Heart left ventricle (tissue), 13 donors: Measurements from ENCODE around the gene DYNC1I1.

Source experiments
- POLR2A ChIP-seq, 2 donors: fragments of 450-650 bp; IDR thresholded peaks; one replicate each; pipeline ENCODE4 v1.6.1; 2017; ENCODE audit warnings: antibody characterized with exemption in 2 of 2, mild to moderate bottlenecking in 2 of 2, moderate library complexity in 2 of 2
- TF ChIP-seq, protein P1 (sequence below), 12 donors: fragments of 200-600 bp; sonication (generic) in 4 of 12; IDR thresholded peaks; one replicate each; pipeline versions ENCODE4 v1.5.0 to v1.8.0; 2018 to 2022; ENCODE audit warnings: antibody characterized with exemption in 12 of 12, mild to moderate bottlenecking in 5 of 12
- donor health status: ischemic (EF 13 %, LVEDD 7.1; RV severe dilation, severe dysfunction).
- donor health status: DM: no; HTN: yes; CAD: no.
- donor health status: DM: no; HTN: no; CAD: no.
- donor health status: ischemic (EF 25% LVEDD 6.9; RV normal size, moderate dysfunction).
- donor health status: ischemic (EF 25% LVEDD 5.7; RV mildly dilated, moderate dysfunction).
- donor health status: ischemic (EF 35%, LVEDD 5.7; RV mildly dilated, moderate dysfunction).
- donor health status: nonischemic (EF 11% LVEDD 7.7; RV severe dilation, severe dysfunction).
- donor health status: DM: yes; HTN: yes; CAD: no.
- donor health status: PGD.
- donor health status: ischemic (EF 29% LVEDD 5.4; RV normal size, mild dysfunction).
- donor health status: nonischemic (EF 23%, LVEDD 6.1; RV moderate dilation, normal function).

DNA sequence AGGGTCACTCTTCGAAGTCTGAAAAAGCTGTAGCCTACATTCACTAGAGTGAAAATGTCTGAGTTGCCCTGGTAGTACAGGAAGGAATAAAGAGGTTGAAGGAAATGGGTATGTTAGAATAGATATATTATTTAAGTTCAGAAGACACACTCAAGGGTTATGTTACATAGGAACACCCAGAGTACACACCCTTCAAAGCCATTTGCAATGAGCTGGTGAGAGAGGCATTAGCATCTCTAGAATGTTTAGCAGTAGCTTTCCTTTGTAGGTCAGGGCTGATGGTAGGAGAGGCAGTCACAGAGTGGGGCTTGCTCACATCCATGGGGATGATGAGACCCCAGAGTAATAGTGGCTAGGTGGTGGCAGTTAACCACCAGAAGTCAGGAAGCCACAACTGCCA lies 328.4 kb downstream of the DYNC1I1 start:
- TF ChIP-seq, protein P1, sequence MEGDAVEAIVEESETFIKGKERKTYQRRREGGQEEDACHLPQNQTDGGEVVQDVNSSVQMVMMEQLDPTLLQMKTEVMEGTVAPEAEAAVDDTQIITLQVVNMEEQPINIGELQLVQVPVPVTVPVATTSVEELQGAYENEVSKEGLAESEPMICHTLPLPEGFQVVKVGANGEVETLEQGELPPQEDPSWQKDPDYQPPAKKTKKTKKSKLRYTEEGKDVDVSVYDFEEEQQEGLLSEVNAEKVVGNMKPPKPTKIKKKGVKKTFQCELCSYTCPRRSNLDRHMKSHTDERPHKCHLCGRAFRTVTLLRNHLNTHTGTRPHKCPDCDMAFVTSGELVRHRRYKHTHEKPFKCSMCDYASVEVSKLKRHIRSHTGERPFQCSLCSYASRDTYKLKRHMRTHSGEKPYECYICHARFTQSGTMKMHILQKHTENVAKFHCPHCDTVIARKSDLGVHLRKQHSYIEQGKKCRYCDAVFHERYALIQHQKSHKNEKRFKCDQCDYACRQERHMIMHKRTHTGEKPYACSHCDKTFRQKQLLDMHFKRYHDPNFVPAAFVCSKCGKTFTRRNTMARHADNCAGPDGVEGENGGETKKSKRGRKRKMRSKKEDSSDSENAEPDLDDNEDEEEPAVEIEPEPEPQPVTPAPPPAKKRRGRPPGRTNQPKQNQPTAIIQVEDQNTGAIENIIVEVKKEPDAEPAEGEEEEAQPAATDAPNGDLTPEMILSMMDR (IDR thresholded peaks at IDR 0.05) = no peak
- no peak for TF ChIP-seq POLR2A (IDR thresholded peaks at IDR 0.05)
